HepG2 (cell line): ENCODE results near the gene NLRP13. TPM values are rescaled to one million over a fixed set of nuclear protein-coding genes. Genes with fewer than 3 reads are reported as not detected.

Source experiments
- AKAP8 ChIP-seq: sonication (generic); formaldehyde crosslinking; IDR thresholded peaks from 2 replicates; pipeline ENCODE4 v1.5.1; 2020; ENCODE audit warnings: mild to moderate bottlenecking, missing genetic modification reagents
- GLI4 ChIP-seq: sonication (generic); formaldehyde crosslinking; IDR thresholded peaks from 2 replicates; pipeline ENCODE4 v1.5.1; 2020; ENCODE audit warnings: missing genetic modification reagents, mild to moderate bottlenecking, moderate library complexity, borderline replicate concordance
- PHF5A ChIP-seq: IDR thresholded peaks from one replicate; pipeline ENCODE4 v1.6.1; 2018; ENCODE audit warnings: low read depth, missing genetic modification reagents; ENCODE audit not compliant: unreplicated experiment
- RXRB ChIP-seq: IDR thresholded peaks from 2 replicates; pipeline ENCODE4 v1.6.1; 2016; ENCODE audit warnings: borderline replicate concordance, missing genetic modification reagents, missing compliant biosample characterization
- STAT5B ChIP-seq: sonication (generic); formaldehyde crosslinking; IDR thresholded peaks from 2 replicates; pipeline ENCODE4 v1.4.0; 2020; ENCODE audit warnings: missing genetic modification reagents
- TEAD2 ChIP-seq: sonication (generic); formaldehyde crosslinking; IDR thresholded peaks from 2 replicates; pipeline ENCODE4 v1.9.0; 2021; ENCODE audit warnings: missing genetic modification reagents
- TGIF2 ChIP-seq: IDR thresholded peaks from 2 replicates; pipeline ENCODE4 v1.6.1; 2016; ENCODE audit warnings: control low read depth, missing compliant biosample characterization
- ZKSCAN8 ChIP-seq: IDR thresholded peaks from 2 replicates; pipeline ENCODE4 v1.6.1; 2016; ENCODE audit warnings: borderline replicate concordance, missing genetic modification reagents, missing compliant biosample characterization
- ZNF549 ChIP-seq: sonication (generic); formaldehyde crosslinking; IDR thresholded peaks from 2 replicates; pipeline ENCODE4 v1.5.0; 2020; ENCODE audit warnings: missing genetic modification reagents
- ZNF558 ChIP-seq: sonication (generic); formaldehyde crosslinking; IDR thresholded peaks from 2 replicates; pipeline ENCODE4 v1.9.0; 2022; ENCODE audit warnings: mild to moderate bottlenecking, missing genetic modification reagents, borderline replicate concordance
- polyA plus RNA-seq, 8 experiments: library from polyadenylated mRNA; depleted of rRNA in 3 of 8; stranded (reverse) in 7 of 8; unstranded in 1 of 8; fragments of >200 nt; fragmentation: Illumina TruSeq in 4 of 8; extraction: Trizol in 4 of 8; gene quantifications; 2 replicates each; pipeline versions ENCODE4 v1.2.1 to v1.2.3, GENCODE V29; 2011 to 2016; ENCODE audit warnings: low read depth in 4 of 8, missing spikeins in 1 of 8, mixed read lengths in 1 of 8; ENCODE audit not compliant: insufficient read depth in 1 of 8
- total RNA-seq, 5 experiments: library from RNA; depleted of rRNA; stranded (reverse); fragments of >200 nt; fragmentation: Illumina TruSeq; extraction: Trizol; gene quantifications; 2 replicates each; pipeline ENCODE4 v1.2.3, GENCODE V29; 2016; ENCODE audit warnings: low read depth in 1 of 5
- TF ChIP-seq, protein P1 (sequence below): sonication (generic); formaldehyde crosslinking; IDR thresholded peaks from 2 replicates; pipeline ENCODE4 v1.4.0; 2020; ENCODE audit warnings: mild to moderate bottlenecking, missing genetic modification reagents, borderline replicate concordance
- TF ChIP-seq, protein P2 (sequence below): conservative IDR thresholded peaks from 2 replicates; pipeline ENCODE4 v1.6.1; 2018; ENCODE audit warnings: missing genetic modification reagents
- TF ChIP-seq, protein P3 (sequence below): sonication (generic); formaldehyde crosslinking; IDR thresholded peaks from 2 replicates; pipeline ENCODE4 v1.4.0; 2020; ENCODE audit warnings: missing genetic modification reagents, borderline replicate concordance

NLRP13 gene
- total and polyA plus RNA-seq, 2 of the 13 experiments (the other 11 are each of a cell fraction or from before 2014, with no cell fraction given): not detected

DNA sequence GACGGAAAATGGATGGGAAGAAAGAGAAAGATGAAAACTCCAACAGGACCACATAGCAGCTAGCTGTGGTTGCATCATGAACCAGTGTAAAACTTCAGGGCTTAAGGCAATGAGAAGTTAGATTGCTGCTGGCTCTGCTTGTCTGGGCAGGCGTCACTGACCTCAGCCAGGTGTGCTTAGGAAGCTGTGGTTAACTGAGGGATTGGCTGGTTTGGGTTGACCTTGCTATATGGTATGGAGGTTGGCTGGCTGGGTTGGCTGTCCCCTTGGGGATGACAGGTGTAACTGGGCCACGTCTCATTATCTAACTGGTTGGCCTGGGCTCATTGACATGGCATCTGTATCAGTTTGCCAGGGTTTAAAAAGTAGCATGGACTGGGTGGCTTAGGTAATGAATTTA, 54.9 kb downstream of the NLRP13 start (continued):
- TF ChIP-seq, protein P1, sequence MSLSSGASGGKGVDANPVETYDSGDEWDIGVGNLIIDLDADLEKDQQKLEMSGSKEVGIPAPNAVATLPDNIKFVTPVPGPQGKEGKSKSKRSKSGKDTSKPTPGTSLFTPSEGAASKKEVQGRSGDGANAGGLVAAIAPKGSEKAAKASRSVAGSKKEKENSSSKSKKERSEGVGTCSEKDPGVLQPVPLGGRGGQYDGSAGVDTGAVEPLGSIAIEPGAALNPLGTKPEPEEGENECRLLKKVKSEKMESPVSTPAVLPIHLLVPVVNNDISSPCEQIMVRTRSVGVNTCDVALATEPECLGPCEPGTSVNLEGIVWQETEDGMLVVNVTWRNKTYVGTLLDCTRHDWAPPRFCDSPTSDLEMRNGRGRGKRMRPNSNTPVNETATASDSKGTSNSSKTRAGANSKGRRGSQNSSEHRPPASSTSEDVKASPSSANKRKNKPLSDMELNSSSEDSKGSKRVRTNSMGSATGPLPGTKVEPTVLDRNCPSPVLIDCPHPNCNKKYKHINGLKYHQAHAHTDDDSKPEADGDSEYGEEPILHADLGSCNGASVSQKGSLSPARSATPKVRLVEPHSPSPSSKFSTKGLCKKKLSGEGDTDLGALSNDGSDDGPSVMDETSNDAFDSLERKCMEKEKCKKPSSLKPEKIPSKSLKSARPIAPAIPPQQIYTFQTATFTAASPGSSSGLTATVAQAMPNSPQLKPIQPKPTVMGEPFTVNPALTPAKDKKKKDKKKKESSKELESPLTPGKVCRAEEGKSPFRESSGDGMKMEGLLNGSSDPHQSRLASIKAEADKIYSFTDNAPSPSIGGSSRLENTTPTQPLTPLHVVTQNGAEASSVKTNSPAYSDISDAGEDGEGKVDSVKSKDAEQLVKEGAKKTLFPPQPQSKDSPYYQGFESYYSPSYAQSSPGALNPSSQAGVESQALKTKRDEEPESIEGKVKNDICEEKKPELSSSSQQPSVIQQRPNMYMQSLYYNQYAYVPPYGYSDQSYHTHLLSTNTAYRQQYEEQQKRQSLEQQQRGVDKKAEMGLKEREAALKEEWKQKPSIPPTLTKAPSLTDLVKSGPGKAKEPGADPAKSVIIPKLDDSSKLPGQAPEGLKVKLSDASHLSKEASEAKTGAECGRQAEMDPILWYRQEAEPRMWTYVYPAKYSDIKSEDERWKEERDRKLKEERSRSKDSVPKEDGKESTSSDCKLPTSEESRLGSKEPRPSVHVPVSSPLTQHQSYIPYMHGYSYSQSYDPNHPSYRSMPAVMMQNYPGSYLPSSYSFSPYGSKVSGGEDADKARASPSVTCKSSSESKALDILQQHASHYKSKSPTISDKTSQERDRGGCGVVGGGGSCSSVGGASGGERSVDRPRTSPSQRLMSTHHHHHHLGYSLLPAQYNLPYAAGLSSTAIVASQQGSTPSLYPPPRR: no peak
- TF ChIP-seq ZNF549 (CRISPR knock-in tag) (no peak), TGIF2 (CRISPR knock-in tag) (no peak), AKAP8 (CRISPR knock-in tag) (no peak), PHF5A (no peak), ZKSCAN8 (CRISPR knock-in tag) (no peak), RXRB (no peak), TEAD2 (CRISPR knock-in tag) (no peak), ZNF558 (CRISPR knock-in tag) (no peak), GLI4 (CRISPR knock-in tag) (no peak), STAT5B (CRISPR knock-in tag) (no peak)
- TF ChIP-seq, protein P2, sequence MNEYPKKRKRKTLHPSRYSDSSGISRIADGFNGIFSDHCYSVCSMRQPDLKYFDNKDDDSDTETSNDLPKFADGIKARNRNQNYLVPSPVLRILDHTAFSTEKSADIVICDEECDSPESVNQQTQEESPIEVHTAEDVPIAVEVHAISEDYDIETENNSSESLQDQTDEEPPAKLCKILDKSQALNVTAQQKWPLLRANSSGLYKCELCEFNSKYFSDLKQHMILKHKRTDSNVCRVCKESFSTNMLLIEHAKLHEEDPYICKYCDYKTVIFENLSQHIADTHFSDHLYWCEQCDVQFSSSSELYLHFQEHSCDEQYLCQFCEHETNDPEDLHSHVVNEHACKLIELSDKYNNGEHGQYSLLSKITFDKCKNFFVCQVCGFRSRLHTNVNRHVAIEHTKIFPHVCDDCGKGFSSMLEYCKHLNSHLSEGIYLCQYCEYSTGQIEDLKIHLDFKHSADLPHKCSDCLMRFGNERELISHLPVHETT (CRISPR knock-in tag): no peak
- TF ChIP-seq, protein P3, sequence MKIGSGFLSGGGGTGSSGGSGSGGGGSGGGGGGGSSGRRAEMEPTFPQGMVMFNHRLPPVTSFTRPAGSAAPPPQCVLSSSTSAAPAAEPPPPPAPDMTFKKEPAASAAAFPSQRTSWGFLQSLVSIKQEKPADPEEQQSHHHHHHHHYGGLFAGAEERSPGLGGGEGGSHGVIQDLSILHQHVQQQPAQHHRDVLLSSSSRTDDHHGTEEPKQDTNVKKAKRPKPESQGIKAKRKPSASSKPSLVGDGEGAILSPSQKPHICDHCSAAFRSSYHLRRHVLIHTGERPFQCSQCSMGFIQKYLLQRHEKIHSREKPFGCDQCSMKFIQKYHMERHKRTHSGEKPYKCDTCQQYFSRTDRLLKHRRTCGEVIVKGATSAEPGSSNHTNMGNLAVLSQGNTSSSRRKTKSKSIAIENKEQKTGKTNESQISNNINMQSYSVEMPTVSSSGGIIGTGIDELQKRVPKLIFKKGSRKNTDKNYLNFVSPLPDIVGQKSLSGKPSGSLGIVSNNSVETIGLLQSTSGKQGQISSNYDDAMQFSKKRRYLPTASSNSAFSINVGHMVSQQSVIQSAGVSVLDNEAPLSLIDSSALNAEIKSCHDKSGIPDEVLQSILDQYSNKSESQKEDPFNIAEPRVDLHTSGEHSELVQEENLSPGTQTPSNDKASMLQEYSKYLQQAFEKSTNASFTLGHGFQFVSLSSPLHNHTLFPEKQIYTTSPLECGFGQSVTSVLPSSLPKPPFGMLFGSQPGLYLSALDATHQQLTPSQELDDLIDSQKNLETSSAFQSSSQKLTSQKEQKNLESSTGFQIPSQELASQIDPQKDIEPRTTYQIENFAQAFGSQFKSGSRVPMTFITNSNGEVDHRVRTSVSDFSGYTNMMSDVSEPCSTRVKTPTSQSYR (CRISPR knock-in tag): no peak
